ENCODE results near the gene SRCAP. TPM values are rescaled to one million over a fixed set of nuclear protein-coding genes. Genes with fewer than 3 reads are reported as not detected.

Gene SRCAP
- total RNA-seq, 2 experiments from 2014 or later, result 81.7 to 86.1 TPM

- no peak overlapping the region for H3K27ac Mint-ChIP-seq
- H3K27me3 Mint-ChIP-seq, result no peaks in the 10 kb centered on the region
- ChIA-PET POLR2A (no interaction called here), CTCF (interaction anchor here (0.8 to 1.2 kb wide), 2 partner anchors 8 to 30 kb away, joined by 3 read pairs; partner anchors contain the start of gene FBRS)
- H3K4me3 Mint-ChIP-seq, result no peak overlapping the region
- DNase-seq, result no peak
- peaks cover 26% of the 10 kb centered on the region for H3K4me1 Mint-ChIP-seq
- no peaks in the 10 kb centered on the region for H3K9me3 Mint-ChIP-seq
- H3K36me3 Mint-ChIP-seq (ENCODE audit: low read depth), result peaks cover 50% of the 10 kb centered on the region
Measured at GRCh38 chr16:30666681-30667080, 32.3 kb upstream of the SRCAP start.

- Mint-ChIP-seq H3K9me3 (no peaks in the 10 kb centered on the region), H3K36me3 (ENCODE audit: low read depth) (peaks cover 43% of the 10 kb centered on the region), H3K4me3 (no peak overlapping the region), H3K27me3 (no peaks in the 10 kb centered on the region), H3K4me1 (peaks cover 20% of the 10 kb centered on the region), H3K27ac (no peak overlapping the region)
- no peak for DNase-seq
- CTCF ChIA-PET, result interaction anchor here (0.8 kb wide), 1 partner anchor 9 kb away, joined by 3 read pairs; the partner anchor contains the start of gene FBRS
- POLR2A ChIA-PET, result no interaction called here
Measured at GRCh38 chr16:30667361-30667905, 31.5 kb upstream of the SRCAP start.

GRCh38 chr16:30668393-30668792 is 30.6 kb upstream of the SRCAP start:
- no peak for DNase-seq
- Mint-ChIP-seq H3K4me1 (peaks cover 10% of the 10 kb centered on the region), H3K27me3 (no peaks in the 10 kb centered on the region), H3K27ac (no peak overlapping the region), H3K9me3 (no peaks in the 10 kb centered on the region), H3K4me3 (no peak overlapping the region), H3K36me3 (ENCODE audit: low read depth) (peaks cover 36% of the 10 kb centered on the region)
- POLR2A ChIA-PET, result no interaction called here
- CTCF ChIA-PET, result interaction anchor here (0.6 to 0.8 kb wide), 2 partner anchors 9 to 26 kb away, joined by 3 read pairs; no protein-coding TSS in a partner anchor

- CTCF ChIA-PET, result interaction anchor here (0.6 kb wide), 2 partner anchors 15 to 25 kb away, joined by 3 to 5 read pairs; no protein-coding TSS in a partner anchor
- no peak for DNase-seq
- peaks cover 30% of the 10 kb centered on the region for H3K36me3 Mint-ChIP-seq (ENCODE audit: low read depth)
- no peaks in the 10 kb centered on the region for H3K27me3 Mint-ChIP-seq
- no peak overlapping the region for H3K4me3 Mint-ChIP-seq
- POLR2A ChIA-PET, result no interaction called here
- no peak overlapping the region for H3K27ac Mint-ChIP-seq
- H3K9me3 Mint-ChIP-seq, result no peaks in the 10 kb centered on the region
- H3K4me1 Mint-ChIP-seq, result peaks cover 5% of the 10 kb centered on the region
Measured at GRCh38 chr16:30669026-30669902, 29.7 kb upstream of the SRCAP start.

GRCh38 chr16:30669903-30670824 is 28.8 kb upstream of the SRCAP start:
- Mint-ChIP-seq H3K9me3 (no peaks in the 10 kb centered on the region), H3K27ac (no peak overlapping the region), H3K36me3 (ENCODE audit: low read depth) (peaks cover 25% of the 10 kb centered on the region), H3K4me1 (peaks cover 5% of the 10 kb centered on the region), H3K27me3 (no peaks in the 10 kb centered on the region), H3K4me3 (no peak overlapping the region)
- ChIA-PET CTCF (interaction anchor here (0.6 kb wide), 1 partner anchor 15 kb away, joined by 5 read pairs; no protein-coding TSS in a partner anchor), POLR2A (no interaction called here)
- no peak for DNase-seq

- ChIA-PET CTCF (interaction anchor here (1.4 to 3.9 kb wide), 3 partner anchors 14 to 19 kb away, joined by 5 to 22 read pairs (median 8); no protein-coding TSS in a partner anchor), POLR2A (no interaction called here)
- no peaks in the 10 kb centered on the region for H3K4me1 Mint-ChIP-seq
- H3K4me3 Mint-ChIP-seq, result no peak overlapping the region
- peaks cover 7% of the 10 kb centered on the region for H3K36me3 Mint-ChIP-seq (ENCODE audit: low read depth)
- no peak for DNase-seq
- no peaks in the 10 kb centered on the region for H3K9me3 Mint-ChIP-seq
- no peaks in the 10 kb centered on the region for H3K27me3 Mint-ChIP-seq
- no peak overlapping the region for H3K27ac Mint-ChIP-seq
Measured at GRCh38 chr16:30675143-30675542, 23.8 kb upstream of the SRCAP start.

GRCh38 chr16:30677931-30678585 is 20.9 kb upstream of the SRCAP start:
- H3K9me3 Mint-ChIP-seq, result no peaks in the 10 kb centered on the region
- no peaks in the 10 kb centered on the region for H3K36me3 Mint-ChIP-seq (ENCODE audit: low read depth)
- no peak for DNase-seq
- no peak overlapping the region for H3K27ac Mint-ChIP-seq
- H3K4me1 Mint-ChIP-seq, result no peaks in the 10 kb centered on the region
- H3K4me3 Mint-ChIP-seq, result no peak overlapping the region
- ChIA-PET POLR2A (no interaction called here), CTCF (interaction anchor here (0.6 to 1.2 kb wide), 4 partner anchors 17 to 258 kb away, joined by 3 to 6 read pairs (median 4); partner anchors contain the start of gene FBRS)
- H3K27me3 Mint-ChIP-seq, result no peaks in the 10 kb centered on the region

- Mint-ChIP-seq H3K4me1 (no peaks in the 10 kb centered on the region), H3K27ac (no peak overlapping the region), H3K4me3 (no peak overlapping the region), H3K9me3 (no peaks in the 10 kb centered on the region), H3K27me3 (no peaks in the 10 kb centered on the region), H3K36me3 (ENCODE audit: low read depth) (no peaks in the 10 kb centered on the region)
- CTCF ChIA-PET, result interaction anchor here (0.6 to 1.2 kb wide), 3 partner anchors 16 to 258 kb away, joined by 3 to 6 read pairs (median 5); partner anchors contain the start of gene FBRS
- no peak for DNase-seq
- POLR2A ChIA-PET, result no interaction called here
Measured at GRCh38 chr16:30678586-30678970, 20.4 kb upstream of the SRCAP start.

GRCh38 chr16:30680326-30680725 is 18.6 kb upstream of the SRCAP start:
- ChIA-PET POLR2A (interaction anchor here (0.7 kb wide), 1 partner anchor 8 kb away, joined by 4 read pairs; no protein-coding TSS in a partner anchor), CTCF (interaction anchor here (0.6 to 1.6 kb wide), 3 partner anchors 13 to 977 kb away, joined by 3 to 7 read pairs (median 3); no protein-coding TSS in a partner anchor)
- no peak for DNase-seq
- no peaks in the 10 kb centered on the region for H3K4me1 Mint-ChIP-seq
- H3K36me3 Mint-ChIP-seq (ENCODE audit: low read depth), result no peaks in the 10 kb centered on the region
- H3K4me3 Mint-ChIP-seq, result no peak overlapping the region
- no peaks in the 10 kb centered on the region for H3K27me3 Mint-ChIP-seq
- H3K9me3 Mint-ChIP-seq, result no peaks in the 10 kb centered on the region
- H3K27ac Mint-ChIP-seq, result no peak overlapping the region

GRCh38 chr16:30688701-30689100 is 10.3 kb upstream of the SRCAP start:
- ChIA-PET CTCF (interaction anchor here (0.5 to 1.6 kb wide), 5 partner anchors 8 to 200 kb away, joined by 3 to 5 read pairs (median 4); partner anchors contain the start of gene FBRS), POLR2A (interaction anchor here (0.6 kb wide), 1 partner anchor 130 kb away, joined by 3 read pairs; the partner anchor contains the start of gene ZNF764)
- H3K27me3 Mint-ChIP-seq, result no peaks in the 10 kb centered on the region
- peaks cover 8% of the 10 kb centered on the region for H3K4me1 Mint-ChIP-seq
- H3K27ac Mint-ChIP-seq, result no peak overlapping the region
- H3K36me3 Mint-ChIP-seq (ENCODE audit: low read depth), result no peaks in the 10 kb centered on the region
- no peak for DNase-seq
- no peak overlapping the region for H3K4me3 Mint-ChIP-seq
- H3K9me3 Mint-ChIP-seq, result no peaks in the 10 kb centered on the region

GRCh38 chr16:30691907-30692306 is 7.1 kb upstream of the SRCAP start:
- POLR2A ChIA-PET, result no interaction called here
- no peaks in the 10 kb centered on the region for H3K9me3 Mint-ChIP-seq
- no peak for DNase-seq
- CTCF ChIA-PET, result interaction anchor here (2.2 to 5.7 kb wide), 2 partner anchors 27 to 33 kb away, joined by 7 to 32 read pairs; partner anchors contain the start of gene FBRS
- peaks cover 26% of the 10 kb centered on the region for H3K4me1 Mint-ChIP-seq
- no peaks in the 10 kb centered on the region for H3K27me3 Mint-ChIP-seq
- H3K27ac Mint-ChIP-seq, result no peak overlapping the region
- no peaks in the 10 kb centered on the region for H3K36me3 Mint-ChIP-seq (ENCODE audit: low read depth)
- H3K4me3 Mint-ChIP-seq, result no peak overlapping the region

Measured in activated CD4-positive, alpha-beta T cell treated with anti-CD3 and anti-CD28 coated beads, Interleukin-2, amount 10 ng/mL, durations not matched to agents 7 days and 5 days (primary cell).